ENCODE results near the gene MCF2L. TPM values are rescaled to one million over a fixed set of nuclear protein-coding genes. Genes with fewer than 3 reads are reported as not detected.
"Not testable (repeated sequence)": the region's sequence is repeated elsewhere in the genome, so short reads cannot be mapped to it uniquely, and the experiment has no call there.

Gene MCF2L, protein sequence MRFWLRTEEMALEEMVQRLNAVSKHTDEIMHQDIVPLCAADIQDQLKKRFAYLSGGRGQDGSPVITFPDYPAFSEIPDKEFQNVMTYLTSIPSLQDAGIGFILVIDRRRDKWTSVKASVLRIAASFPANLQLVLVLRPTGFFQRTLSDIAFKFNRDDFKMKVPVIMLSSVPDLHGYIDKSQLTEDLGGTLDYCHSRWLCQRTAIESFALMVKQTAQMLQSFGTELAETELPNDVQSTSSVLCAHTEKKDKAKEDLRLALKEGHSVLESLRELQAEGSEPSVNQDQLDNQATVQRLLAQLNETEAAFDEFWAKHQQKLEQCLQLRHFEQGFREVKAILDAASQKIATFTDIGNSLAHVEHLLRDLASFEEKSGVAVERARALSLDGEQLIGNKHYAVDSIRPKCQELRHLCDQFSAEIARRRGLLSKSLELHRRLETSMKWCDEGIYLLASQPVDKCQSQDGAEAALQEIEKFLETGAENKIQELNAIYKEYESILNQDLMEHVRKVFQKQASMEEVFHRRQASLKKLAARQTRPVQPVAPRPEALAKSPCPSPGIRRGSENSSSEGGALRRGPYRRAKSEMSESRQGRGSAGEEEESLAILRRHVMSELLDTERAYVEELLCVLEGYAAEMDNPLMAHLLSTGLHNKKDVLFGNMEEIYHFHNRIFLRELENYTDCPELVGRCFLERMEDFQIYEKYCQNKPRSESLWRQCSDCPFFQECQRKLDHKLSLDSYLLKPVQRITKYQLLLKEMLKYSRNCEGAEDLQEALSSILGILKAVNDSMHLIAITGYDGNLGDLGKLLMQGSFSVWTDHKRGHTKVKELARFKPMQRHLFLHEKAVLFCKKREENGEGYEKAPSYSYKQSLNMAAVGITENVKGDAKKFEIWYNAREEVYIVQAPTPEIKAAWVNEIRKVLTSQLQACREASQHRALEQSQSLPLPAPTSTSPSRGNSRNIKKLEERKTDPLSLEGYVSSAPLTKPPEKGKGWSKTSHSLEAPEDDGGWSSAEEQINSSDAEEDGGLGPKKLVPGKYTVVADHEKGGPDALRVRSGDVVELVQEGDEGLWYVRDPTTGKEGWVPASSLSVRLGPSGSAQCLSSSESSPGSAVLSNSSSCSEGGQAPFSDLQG
- 3.2 TPM for total RNA-seq

DNA sequence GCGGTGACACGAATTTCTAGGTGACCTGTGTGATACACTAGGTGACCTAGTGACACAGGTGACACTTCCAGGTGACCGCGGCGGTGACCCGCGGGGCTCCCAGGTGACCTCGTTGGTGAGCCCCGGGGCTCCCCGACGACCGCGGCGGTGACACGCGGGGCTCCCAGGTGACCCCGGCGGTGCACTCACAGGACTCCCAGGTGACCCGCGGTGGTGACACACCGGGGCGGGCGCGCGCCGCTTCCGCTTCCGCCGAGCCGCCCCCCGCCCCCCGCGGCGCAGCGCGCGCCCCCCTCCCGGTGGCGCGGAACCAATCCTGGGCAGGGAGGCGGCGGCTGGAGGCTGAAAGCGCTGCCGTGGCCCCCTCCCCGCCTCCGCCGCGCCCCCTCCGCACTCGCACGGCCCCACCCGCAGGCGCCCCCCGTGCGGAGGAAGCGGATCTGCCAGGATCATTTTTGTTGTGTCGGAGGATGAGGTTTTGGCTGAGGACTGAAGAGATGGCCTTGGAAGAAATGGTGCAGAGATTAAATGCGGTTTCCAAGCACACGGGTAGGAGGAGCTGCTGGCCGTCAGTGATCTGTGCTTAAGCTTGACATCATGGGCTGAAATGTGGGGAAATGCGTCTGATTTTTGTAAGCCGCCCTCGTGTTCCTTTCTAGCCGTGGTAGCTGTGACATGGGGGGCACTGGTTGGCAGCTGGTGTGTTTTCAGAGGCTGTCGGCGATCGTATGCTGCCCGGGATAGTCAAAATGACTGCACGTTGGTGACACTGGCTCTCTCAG is at the start of gene MCF2L:
MCF2L (plus strand) TSS at position 305 of the 782 bp plus-strand sequence; CDS start at position 471, 166 bp downstream.
- peak; percentile 51 to 78 (median 64) for DNase-seq (ENCODE audit: low read depth in 2 of 3, low spot score in 2 of 3)

DNA sequence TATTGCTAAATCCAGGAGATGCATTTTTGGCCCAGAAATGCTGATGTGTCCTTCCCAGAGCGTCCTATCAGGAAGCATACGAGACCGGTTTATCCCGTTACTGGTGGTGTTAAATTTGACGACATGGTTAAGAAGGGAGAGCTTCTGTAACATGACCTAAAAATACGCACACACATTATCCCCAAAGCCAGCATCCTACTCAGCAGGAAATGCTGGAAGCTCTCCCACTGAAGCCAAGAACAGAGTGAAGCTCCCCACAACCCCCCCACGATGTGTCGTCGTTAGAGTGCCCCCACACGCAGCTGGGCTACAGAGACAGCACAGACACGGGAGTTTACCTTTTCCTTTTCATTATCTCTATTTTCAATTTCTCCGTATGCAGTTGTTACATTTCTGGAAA is 45.1 kb upstream of the MCF2L start:
- no peak for DNase-seq (ENCODE audit: low read depth in 2 of 3, low spot score in 2 of 3)

DNA sequence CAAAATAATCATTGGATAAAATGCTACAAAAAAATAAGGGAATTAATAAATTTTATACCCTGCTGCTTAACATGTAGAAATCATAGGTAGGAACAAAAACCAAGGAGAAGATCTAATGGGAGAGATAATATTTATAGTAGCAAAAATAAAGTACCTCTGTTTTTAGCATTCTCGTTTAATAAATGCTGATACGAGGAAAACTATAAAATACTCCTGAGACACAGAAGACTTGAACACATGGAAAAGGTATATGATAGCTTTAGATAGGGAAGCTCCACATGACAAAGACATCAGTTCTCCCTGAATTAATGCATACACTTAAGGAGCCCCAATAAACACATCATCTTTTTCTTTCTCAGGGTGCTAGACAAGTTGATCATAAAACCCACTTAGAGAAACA is 44.6 kb upstream of the MCF2L start:
- DNase-seq (ENCODE audit: low read depth in 2 of 3, low spot score in 2 of 3): no peak

DNA sequence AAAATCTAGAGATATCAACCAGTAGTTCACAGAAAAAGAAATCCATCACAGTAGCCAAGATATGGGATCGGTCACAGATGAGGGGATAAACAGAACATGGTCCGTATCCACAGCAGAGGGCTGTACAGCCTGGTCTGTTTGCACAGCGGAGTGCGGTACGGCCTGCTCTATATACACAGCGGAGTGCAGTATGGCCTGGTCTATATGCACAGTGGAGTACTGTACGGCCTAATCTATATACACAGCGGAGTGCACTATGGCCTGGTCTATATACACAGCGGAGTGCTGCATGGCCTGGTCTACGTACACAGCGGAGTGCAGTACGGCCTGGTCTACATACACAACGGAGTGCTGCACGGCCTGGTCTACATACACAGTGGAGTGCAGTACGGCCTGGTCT is 43.0 kb upstream of the MCF2L start:
- DNase-seq (ENCODE audit: low read depth in 2 of 3, low spot score in 2 of 3): no peak

GRCh38 chr13:112926993-112927392 is 42.0 kb upstream of the MCF2L start:
- no peak for DNase-seq (ENCODE audit: low read depth in 2 of 3, low spot score in 2 of 3)

GRCh38 chr13:112928020-112928971 is 40.7 kb upstream of the MCF2L start:
- no peak for DNase-seq (ENCODE audit: low read depth in 2 of 3, low spot score in 2 of 3)

DNA sequence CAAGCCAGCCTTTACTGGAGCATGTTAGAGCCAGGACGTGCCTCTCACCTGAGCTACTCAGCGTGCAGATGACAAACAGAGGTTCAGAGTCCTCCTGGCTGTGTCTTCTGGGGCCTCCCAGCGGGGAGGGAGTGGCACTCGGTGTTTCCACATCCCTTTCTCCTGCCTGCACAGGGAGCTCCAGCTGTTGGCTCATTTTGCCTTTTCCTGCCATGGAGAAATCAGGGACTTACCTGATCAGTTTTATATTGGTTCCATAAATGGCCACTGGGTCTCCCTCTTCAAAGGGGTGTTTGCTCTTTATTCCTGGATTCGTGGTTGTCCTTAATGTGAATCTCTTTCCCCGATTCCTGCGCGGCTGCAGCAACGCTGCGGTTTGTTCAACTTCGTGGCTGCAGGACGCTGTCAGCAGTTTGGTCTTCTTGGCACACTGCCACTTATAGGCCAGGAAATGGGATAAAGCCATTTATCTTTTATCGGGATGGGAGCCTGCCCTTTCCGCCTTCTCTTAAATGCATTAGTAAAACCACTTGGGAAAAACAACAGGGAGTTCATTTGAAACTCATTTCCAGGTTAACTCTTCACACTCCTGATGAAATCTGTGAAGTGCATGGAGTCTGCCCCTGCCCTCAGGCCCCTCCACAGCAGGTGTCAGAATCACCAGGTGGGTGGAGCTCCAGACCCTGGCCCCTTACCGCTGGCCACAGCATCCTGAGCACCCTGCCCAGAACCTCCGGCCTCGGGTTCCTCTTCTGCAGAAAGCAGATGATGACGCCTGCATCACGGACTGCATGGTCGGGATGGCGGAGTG is 39.8 kb upstream of the MCF2L start:
- peak in 2 of 3 donors; percentile 62 to 83 for DNase-seq (ENCODE audit: low read depth in 2 of 3, low spot score in 2 of 3)

GRCh38 chr13:112929783-112930055 is 39.3 kb upstream of the MCF2L start:
- DNase-seq (ENCODE audit: low read depth in 2 of 3, low spot score in 2 of 3): no peak

GRCh38 chr13:112930192-112930591 is 38.8 kb upstream of the MCF2L start:
- no peak for DNase-seq (ENCODE audit: low read depth in 2 of 3, low spot score in 2 of 3)

GRCh38 chr13:112931028-112931934 is 37.7 kb upstream of the MCF2L start:
- no peak for DNase-seq (ENCODE audit: low read depth in 2 of 3, low spot score in 2 of 3)

- DNase-seq (ENCODE audit: low read depth in 2 of 3, low spot score in 2 of 3): no peak
Measured at GRCh38 chr13:112932971-112933370, 36.0 kb upstream of the MCF2L start.

DNA sequence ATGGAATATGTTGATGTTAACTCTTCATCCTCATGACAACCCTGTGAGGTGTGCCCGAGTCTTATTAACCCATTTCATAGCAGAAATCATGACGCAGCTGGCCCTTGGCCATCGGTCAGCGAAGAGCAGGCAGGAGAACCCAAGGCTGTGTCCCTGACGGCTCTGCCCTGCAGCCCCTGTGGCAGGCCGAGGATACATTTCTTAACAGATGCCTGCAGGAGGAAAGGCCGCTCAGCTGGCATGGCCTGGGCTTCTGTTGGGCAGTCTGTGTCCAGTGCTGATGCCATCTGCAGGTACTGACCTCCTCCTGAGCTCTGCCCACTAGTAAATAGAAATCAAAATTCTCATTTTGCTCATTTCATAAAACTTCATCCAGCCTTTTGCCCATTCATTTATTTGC is 35.4 kb upstream of the MCF2L start:
- no peak for DNase-seq (ENCODE audit: low read depth in 2 of 3, low spot score in 2 of 3)

- DNase-seq (ENCODE audit: low read depth in 2 of 3, low spot score in 2 of 3): no peak
Measured at GRCh38 chr13:112934078-112934477, 34.9 kb upstream of the MCF2L start.

- no peak for DNase-seq (ENCODE audit: low read depth in 2 of 3, low spot score in 2 of 3)
Measured at GRCh38 chr13:112938680-112939079, 30.3 kb upstream of the MCF2L start.

GRCh38 chr13:112940236-112940635 is 28.8 kb upstream of the MCF2L start:
- no peak for DNase-seq (ENCODE audit: low read depth in 2 of 3, low spot score in 2 of 3)

DNA sequence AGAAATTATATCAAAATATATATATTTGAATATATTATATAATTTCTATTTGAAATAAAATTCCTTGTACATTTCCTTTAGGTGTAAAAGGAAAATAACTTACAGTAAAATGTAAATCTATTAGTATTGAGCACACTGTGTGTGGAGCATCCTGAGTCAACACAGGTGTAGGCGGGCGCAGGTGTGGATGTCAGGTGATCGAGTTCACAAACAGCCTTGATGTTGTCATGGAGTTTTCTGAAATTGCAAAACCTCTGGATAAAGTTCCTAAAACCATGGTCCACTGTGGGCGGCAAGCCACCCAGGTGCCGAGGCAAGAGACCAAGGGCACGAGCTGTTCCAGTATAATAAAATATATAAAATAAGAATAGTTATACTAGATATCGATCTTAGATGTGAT is 27.7 kb upstream of the MCF2L start:
- no peak for DNase-seq (ENCODE audit: low read depth in 2 of 3, low spot score in 2 of 3)

- not testable (repeated sequence) for DNase-seq (ENCODE audit: low read depth in 2 of 3, low spot score in 2 of 3)
Measured at GRCh38 chr13:112941765-112942164, 27.2 kb upstream of the MCF2L start.

Measured in hematopoietic multipotent progenitor cell (in vitro differentiated cells).